ENCODE results near the gene NCCRP1. TPM values are rescaled to one million over a fixed set of nuclear protein-coding genes. Genes with fewer than 3 reads are reported as not detected.
"Not testable (repeated sequence)": the region's sequence is repeated elsewhere in the genome, so short reads cannot be mapped to it uniquely, and the experiment has no call there.

Gene NCCRP1
- total RNA-seq, 1 donor from 2014 or later: not detected

GRCh38 chr19:39209196-39209595 lies 12.4 kb downstream of the NCCRP1 start:
- no peak for DNase-seq

GRCh38 chr19:39211731-39212374 lies 15.1 kb downstream of the NCCRP1 start:
- DNase-seq: no peak

GRCh38 chr19:39212375-39212742 lies 15.6 kb downstream of the NCCRP1 start:
- peak; percentile 32 for DNase-seq

GRCh38 chr19:39215323-39215722 lies 18.6 kb downstream of the NCCRP1 start:
- DNase-seq: not testable (repeated sequence)

GRCh38 chr19:39217094-39217493 lies 20.3 kb downstream of the NCCRP1 start:
- no peak for DNase-seq

- DNase-seq: no peak
Observed at GRCh38 chr19:39218230-39219007, 21.7 kb downstream of the NCCRP1 start.

GRCh38 chr19:39219108-39219507 lies 22.3 kb downstream of the NCCRP1 start:
- not testable (repeated sequence) for DNase-seq

- peak; percentile 50 for DNase-seq
Observed at GRCh38 chr19:39223703-39224279, 27.0 kb downstream of the NCCRP1 start.

- DNase-seq: no peak
Observed at GRCh38 chr19:39224910-39225309, 28.1 kb downstream of the NCCRP1 start.

- DNase-seq: no peak
Observed at GRCh38 chr19:39230096-39230764, 33.5 kb downstream of the NCCRP1 start.

- DNase-seq: no peak
Observed at GRCh38 chr19:39232708-39233107, 35.9 kb downstream of the NCCRP1 start.

GRCh38 chr19:39236527-39236926 lies 39.8 kb downstream of the NCCRP1 start:
- no peak for DNase-seq

GRCh38 chr19:39237200-39238184 lies 40.7 kb downstream of the NCCRP1 start:
- DNase-seq: peak; percentile 5

GRCh38 chr19:39238209-39238608 lies 41.4 kb downstream of the NCCRP1 start:
- no peak for DNase-seq

GRCh38 chr19:39238944-39239343 lies 42.2 kb downstream of the NCCRP1 start:
- DNase-seq: no peak

- DNase-seq: no peak
Observed at GRCh38 chr19:39240421-39240820, 43.7 kb downstream of the NCCRP1 start.

GRCh38 chr19:39243741-39244140 lies 47.0 kb downstream of the NCCRP1 start:
- DNase-seq: not testable (repeated sequence)

- not testable (repeated sequence) for DNase-seq
Observed at GRCh38 chr19:39244410-39245100, 47.8 kb downstream of the NCCRP1 start, which contains the start of gene IFNL3. IFNL3 (minus strand) TSS chr19:39245006; CDS start chr19:39244967, 39 bp downstream.

GRCh38 chr19:39245166-39245565 lies 48.4 kb downstream of the NCCRP1 start:
- not testable (repeated sequence) for DNase-seq

- DNase-seq: peak; percentile 42
Observed at GRCh38 chr19:39246951-39247669, 50.3 kb downstream of the NCCRP1 start.

Measured in dermis blood vessel endothelial cell (primary cell).